ENCODE data around the gene TBK1. TPM values are rescaled to one million over a fixed set of nuclear protein-coding genes. Genes with fewer than 3 reads are reported as not detected.
"Not testable (repeated sequence)": the region's sequence is repeated elsewhere in the genome, so short reads cannot be mapped to it uniquely, and the experiment has no call there.

The TBK1 gene
- total RNA-seq, 1 donor from 2014 or later: 40.7 TPM

DNA sequence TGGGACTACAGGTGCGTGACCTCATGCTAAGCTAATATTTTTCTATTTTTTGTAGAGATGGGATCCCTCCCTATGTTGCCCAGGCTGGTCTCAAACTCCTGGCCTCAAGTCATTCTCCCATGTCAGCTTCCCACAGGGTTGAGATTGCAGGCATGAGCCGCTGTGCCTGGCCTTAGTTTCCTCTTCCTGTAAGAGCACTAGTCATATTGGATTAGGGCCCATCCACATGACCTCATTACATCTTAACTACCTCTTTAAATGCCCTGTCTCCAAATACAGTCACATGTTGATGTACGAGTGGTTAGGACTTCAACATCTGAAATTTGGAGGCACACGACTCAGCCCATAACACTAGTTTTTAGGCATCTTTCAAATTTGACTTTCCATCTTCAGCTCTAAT lies 86.2 kb downstream of the TBK1 start:
- DNase-seq (ENCODE audit: low read depth): no peak

GRCh38 chr12:64542409-64543047 lies 90.6 kb downstream of the TBK1 start:
- not testable (repeated sequence) for DNase-seq (ENCODE audit: low read depth)

DNA sequence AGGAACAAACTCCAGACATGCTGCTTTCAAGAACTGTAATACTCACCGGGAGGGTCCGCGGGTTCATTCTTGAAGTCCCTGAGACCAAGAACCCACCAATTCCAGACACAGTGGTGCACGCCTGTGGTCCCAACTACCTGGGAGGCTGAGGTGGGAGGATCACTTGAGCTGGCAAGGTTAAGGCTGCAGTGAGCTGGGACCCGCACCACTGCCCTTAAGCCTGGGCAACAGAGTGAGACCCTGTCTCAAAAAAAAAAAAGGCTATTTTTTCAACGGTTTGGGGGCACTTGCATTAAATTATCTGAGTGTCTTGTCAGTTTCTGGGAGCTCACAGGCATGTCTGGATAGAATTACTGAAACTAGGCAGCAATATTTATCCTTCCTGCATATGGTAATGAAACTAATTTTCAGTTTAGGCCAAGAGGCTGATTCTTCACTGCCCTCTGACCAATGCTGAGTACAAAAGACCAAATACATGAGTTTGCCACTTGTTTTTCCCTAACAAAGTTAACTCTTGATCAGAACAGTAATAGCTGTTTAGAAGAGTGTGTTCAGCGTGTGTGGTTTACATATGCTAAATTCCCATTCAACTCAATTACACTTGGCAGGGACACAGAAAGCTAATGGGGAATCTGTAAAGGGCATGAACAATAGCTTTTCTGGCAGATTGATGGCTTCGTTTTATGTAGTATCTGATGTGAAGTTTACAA lies 92.6 kb downstream of the TBK1 start:
- DNase-seq (ENCODE audit: low read depth): no peak

GRCh38 chr12:64545081-64545382 lies 93.1 kb downstream of the TBK1 start:
- DNase-seq (ENCODE audit: low read depth): no peak

DNA sequence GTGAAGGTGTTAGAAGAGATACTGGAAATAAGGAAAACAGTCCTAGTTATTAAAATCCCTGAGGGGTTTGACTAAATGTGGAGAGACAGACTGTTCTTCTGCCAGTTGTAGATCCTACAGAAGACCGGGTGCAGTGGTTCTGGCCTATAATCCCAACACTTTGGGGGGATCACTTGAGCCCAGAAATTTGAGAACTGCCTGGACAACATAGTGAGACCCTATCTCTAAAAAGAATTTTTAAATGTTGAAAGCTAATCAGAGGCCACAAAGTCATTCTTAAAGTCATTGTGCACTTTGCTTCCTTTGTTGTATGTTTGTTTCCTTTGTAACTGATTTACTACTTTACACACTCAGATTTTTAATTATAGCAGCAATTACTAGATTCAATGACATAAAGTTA lies 97.2 kb downstream of the TBK1 start:
- DNase-seq (ENCODE audit: low read depth): no peak

GRCh38 chr12:64550755-64551154 lies 98.8 kb downstream of the TBK1 start:
- DNase-seq (ENCODE audit: low read depth): no peak

DNA sequence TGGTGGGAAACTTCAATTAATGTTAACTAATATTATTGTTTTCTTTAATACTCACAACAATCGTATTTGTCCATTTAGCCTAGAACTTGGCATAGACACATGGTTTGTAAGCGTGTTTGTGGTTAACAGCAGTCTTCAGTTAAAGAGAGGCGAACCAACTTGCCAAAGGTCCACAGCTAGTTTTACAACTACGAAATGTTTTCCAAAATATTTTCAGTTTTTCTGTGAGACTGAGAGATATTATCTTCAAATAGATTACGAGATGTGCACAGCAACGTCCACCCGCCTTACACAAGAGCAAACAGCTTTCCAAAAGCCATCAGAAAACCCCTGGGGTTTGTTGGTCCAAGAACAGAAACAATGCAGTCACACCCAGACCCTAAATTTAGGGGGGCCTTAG lies 99.8 kb downstream of the TBK1 start:
- no peak for DNase-seq (ENCODE audit: low read depth)

Other genes with a start within 250 kb of the TBK1 start
- 7.2 and 8.5 TPM in 2 replicates for gene KICS2, start 229.8 kb upstream of the TBK1 start, total RNA-seq
- gene C12orf56, start 61.4 kb upstream of the TBK1 start, total RNA-seq: not detected in 2 replicates
- 63.6 and 73.4 TPM in 2 replicates for gene XPOT, start 47.7 kb upstream of the TBK1 start, total RNA-seq
- 32.0 and 36.1 TPM in 2 replicates for gene RASSF3, start 158.4 kb downstream of the TBK1 start, total RNA-seq

Measured in myocyte (in vitro differentiated cells).